Purkinje cell (primary cell): ENCODE data around the gene CCDC12. TPM values are rescaled to one million over a fixed set of nuclear protein-coding genes. Genes with fewer than 3 reads are reported as not detected.

ENCODE experiments used
- polyA plus RNA-seq: library from polyadenylated mRNA; unstranded; fragments of >200 nt; fragmentation: Nextera tagmentation; gene quantifications from 2 replicates; pipeline ENCODE4 v1.2.1, GENCODE V29; 2014

Gene CCDC12
- 27.7 and 33.3 TPM in 2 replicates for polyA plus RNA-seq

GRCh38 chr3:46976326-46977190, at the start of gene CCDC12:
Gene CCDC12 (minus strand): TSS chr3:46976745. CDS start chr3:46976732, 13 bp downstream.

DNA sequence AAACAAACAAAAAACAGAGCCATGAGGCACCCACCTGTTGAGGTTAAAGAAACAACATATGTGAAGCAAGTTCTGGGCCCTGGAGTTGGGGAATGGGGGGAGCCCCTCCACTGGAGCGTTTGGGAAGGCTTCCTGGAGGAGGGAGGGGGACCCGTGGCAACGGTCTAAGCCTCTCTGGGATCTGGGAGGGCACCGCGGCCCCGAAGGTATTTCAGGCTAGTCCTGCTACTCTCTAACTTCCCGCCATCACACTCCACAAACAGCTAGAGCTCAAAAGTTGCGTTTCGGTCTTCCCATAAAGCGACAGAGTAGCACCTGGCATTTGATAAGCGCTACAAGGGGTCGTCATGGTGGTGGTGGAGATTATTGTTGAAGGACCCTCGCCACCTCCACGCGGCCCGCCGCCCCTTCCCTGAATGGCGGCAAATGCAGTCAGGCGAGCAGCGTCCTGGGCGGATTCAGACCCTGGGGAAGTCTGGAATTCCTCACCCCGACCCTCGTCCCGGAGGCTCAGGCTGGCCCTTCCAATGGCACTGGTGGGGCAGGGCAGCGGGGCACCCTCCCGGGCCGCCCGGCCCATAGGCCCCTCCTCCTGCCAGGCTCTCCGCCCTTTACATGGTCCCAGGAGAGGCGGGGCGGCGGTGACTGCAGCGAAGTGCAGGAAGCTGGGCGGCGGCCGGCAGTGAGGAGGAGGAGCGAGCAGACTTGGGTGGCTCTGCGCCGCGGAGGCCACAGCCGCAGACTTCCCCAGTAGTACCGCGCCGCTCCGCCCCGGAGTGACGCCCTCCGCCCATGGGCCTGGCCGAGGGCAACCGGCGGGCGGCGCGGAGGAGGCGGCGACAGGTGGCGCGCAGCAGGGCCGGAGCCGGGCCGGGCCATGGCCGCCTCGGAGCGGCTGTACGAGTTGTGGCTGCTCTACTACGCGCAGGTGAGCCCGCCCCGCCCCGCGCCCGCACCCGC, 2.7 kb upstream of the CCDC12 start, which contains the start of gene NBEAL2:
Gene NBEAL2, plus strand, starts transcription at position 682 of the 960 bp plus-strand sequence. Its CDS starts 196 bp downstream, at position 878.

GRCh38 chr3:46877406-46878125, 99.0 kb downstream of the CCDC12 start, which contains the start of gene PTH1R:
Gene PTH1R (plus strand): TSS chr3:46877721. CDS start chr3:46883560, 5,839 bp downstream.

Other genes with a start within 250 kb of the CCDC12 start
- 0.27 TPM in 1 of 2 replicates, not detected in the other for gene MYL3, start 113.3 kb downstream of the CCDC12 start, polyA plus RNA-seq
- gene PTH1R, start 99.0 kb downstream of the CCDC12 start, polyA plus RNA-seq: 2.5 and 3.0 TPM in 2 replicates
- gene NBEAL2, start 2.9 kb upstream of the CCDC12 start, polyA plus RNA-seq: not detected in 2 replicates
- 19.0 and 20.0 TPM in 2 replicates for gene SETD2, start 187.4 kb upstream of the CCDC12 start, polyA plus RNA-seq